Astrocyte (in vitro differentiated cells and primary cell): ENCODE results near the gene CAMK1D. TPM values are rescaled to one million over a fixed set of nuclear protein-coding genes. Genes with fewer than 3 reads are reported as not detected.

Source experiments
- DNase-seq: peaks from one replicate; pipeline ENCODE4 v3.0.0-alpha.2; 2010; ENCODE audit warnings: low read depth
- FAIRE-seq: peaks from 2 replicates; lab custom pipeline; 2011; peaks lifted over from hg19 to GRCh38; lab: Jason Lieb, UNC
- H2AFZ ChIP-seq: 2 replicates; pipeline ENCODE4 v1.6.0; 2012; ENCODE audit warnings: low read depth, low read length, inconsistent platforms
- H3K27ac ChIP-seq: 2 replicates; pipeline ENCODE4 v1.5.1; 2011; ENCODE audit warnings: low read depth, low read length, inconsistent platforms
- H3K27me3 ChIP-seq: 2 replicates; pipeline ENCODE4 v1.6.0; 2011; ENCODE audit warnings: low read length, inconsistent platforms; ENCODE audit not compliant: insufficient read depth
- H3K36me3 ChIP-seq: 2 replicates; pipeline ENCODE4 v1.5.1; 2011; ENCODE audit warnings: low read length, inconsistent platforms; ENCODE audit not compliant: insufficient read depth
- H3K4me1 ChIP-seq: 2 replicates; pipeline ENCODE4 v1.5.1; 2011; ENCODE audit warnings: low read length, inconsistent platforms; ENCODE audit not compliant: insufficient read depth
- H3K4me2 ChIP-seq: 2 replicates; pipeline ENCODE4 v1.6.0; 2012; ENCODE audit warnings: low read length, inconsistent platforms
- H3K4me3 ChIP-seq: 2 replicates; pipeline ENCODE4 v1.5.1; 2011; ENCODE audit warnings: low read depth, mild to moderate bottlenecking, low read length, inconsistent platforms; ENCODE audit not compliant: insufficient read depth
- H3K79me2 ChIP-seq: 2 replicates; pipeline ENCODE4 v1.6.0; 2012; ENCODE audit warnings: mild to moderate bottlenecking, low read length, inconsistent platforms; ENCODE audit not compliant: insufficient read depth
- H3K9ac ChIP-seq: 2 replicates; pipeline ENCODE4 v1.6.0; 2012; ENCODE audit warnings: mild to moderate bottlenecking, low read length, inconsistent platforms
- H3K9me3 ChIP-seq: 2 replicates; pipeline ENCODE4 v1.5.1; 2012; ENCODE audit warnings: low read depth, mild to moderate bottlenecking, low read length, inconsistent platforms; ENCODE audit not compliant: insufficient read depth
- H4K20me1 ChIP-seq: 2 replicates; pipeline ENCODE4 v1.6.0; 2012; ENCODE audit warnings: low read length, inconsistent platforms; ENCODE audit not compliant: insufficient read depth
- H3K27ac Mint-ChIP-seq: one replicate; pipeline ENCODE4 v1.8.0; 2021; ENCODE audit warnings: mild to moderate bottlenecking, mixed read lengths; ENCODE audit not compliant: unreplicated experiment
- H3K27me3 Mint-ChIP-seq: one replicate; pipeline ENCODE4 v1.8.0; 2021; ENCODE audit warnings: low read depth, mixed read lengths; ENCODE audit not compliant: unreplicated experiment
- H3K36me3 Mint-ChIP-seq: one replicate; pipeline ENCODE4 v1.8.0; 2021; ENCODE audit warnings: low read depth, mixed read lengths; ENCODE audit not compliant: unreplicated experiment
- H3K4me1 Mint-ChIP-seq: one replicate; pipeline ENCODE4 v1.8.0; 2021; ENCODE audit warnings: low read depth, mixed read lengths; ENCODE audit not compliant: unreplicated experiment
- H3K4me3 Mint-ChIP-seq: one replicate; pipeline ENCODE4 v1.8.0; 2021; ENCODE audit warnings: mild to moderate bottlenecking, moderate library complexity, mixed read lengths; ENCODE audit not compliant: unreplicated experiment
- H3K9me3 Mint-ChIP-seq: one replicate; pipeline ENCODE4 v1.8.0; 2021; ENCODE audit warnings: mild to moderate bottlenecking, mixed read lengths; ENCODE audit not compliant: unreplicated experiment
- CTCF ChIP-seq: IDR thresholded peaks from 2 replicates; pipeline ENCODE4 v1.5.1; 2011; ENCODE audit warnings: low read depth, mild to moderate bottlenecking, inconsistent platforms, low read length, moderate library complexity; ENCODE audit not compliant: insufficient read depth
- EZH2 ChIP-seq: IDR thresholded peaks from 2 replicates; pipeline ENCODE4 v1.6.1; 2012; ENCODE audit warnings: mild to moderate bottlenecking, low read length, inconsistent platforms; ENCODE audit not compliant: insufficient read depth
- total RNA-seq: library from RNA; stranded (reverse); gene quantifications from 2 replicates; pipeline ENCODE4 v1.2.1, GENCODE V29; 2021

CAMK1D gene
- total RNA-seq, 1 donor from 2014 or later = 23.6 TPM

DNA sequence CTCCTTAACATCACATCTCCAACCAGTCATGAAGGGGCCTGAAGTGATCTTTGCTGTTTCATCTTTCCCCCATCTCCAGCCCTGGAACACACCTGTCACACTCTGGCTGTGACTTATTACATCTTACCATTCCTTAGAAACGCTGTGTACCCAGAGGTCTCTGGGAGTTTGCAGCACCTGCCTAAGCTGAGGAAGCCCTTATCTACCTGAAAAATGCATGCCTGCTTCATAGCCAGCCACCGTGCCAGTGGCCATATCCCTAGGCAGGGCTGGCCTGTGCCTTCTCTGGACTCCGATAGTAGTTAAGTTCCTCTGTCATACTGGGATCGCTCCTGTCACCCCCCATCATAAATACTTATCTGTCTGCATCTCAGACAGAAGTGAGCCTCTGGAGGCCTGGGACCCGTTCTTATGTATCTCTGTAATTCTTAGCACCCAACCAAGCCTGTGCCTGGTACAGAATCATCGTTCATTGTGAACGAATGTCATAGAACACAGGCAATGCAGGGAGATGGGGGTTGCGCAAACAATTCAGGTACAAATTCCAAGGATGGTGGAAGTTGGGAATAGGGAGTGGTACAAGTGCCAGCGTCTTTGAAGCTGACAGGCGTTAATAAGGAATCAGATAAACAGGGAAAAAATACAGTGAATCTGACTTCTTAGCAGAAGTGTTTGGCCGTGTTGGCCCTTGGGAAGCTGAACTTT is 254.6 kb downstream of the CAMK1D start:
- TF ChIP-seq CTCF (no peak), EZH2 (no peak)

DNA sequence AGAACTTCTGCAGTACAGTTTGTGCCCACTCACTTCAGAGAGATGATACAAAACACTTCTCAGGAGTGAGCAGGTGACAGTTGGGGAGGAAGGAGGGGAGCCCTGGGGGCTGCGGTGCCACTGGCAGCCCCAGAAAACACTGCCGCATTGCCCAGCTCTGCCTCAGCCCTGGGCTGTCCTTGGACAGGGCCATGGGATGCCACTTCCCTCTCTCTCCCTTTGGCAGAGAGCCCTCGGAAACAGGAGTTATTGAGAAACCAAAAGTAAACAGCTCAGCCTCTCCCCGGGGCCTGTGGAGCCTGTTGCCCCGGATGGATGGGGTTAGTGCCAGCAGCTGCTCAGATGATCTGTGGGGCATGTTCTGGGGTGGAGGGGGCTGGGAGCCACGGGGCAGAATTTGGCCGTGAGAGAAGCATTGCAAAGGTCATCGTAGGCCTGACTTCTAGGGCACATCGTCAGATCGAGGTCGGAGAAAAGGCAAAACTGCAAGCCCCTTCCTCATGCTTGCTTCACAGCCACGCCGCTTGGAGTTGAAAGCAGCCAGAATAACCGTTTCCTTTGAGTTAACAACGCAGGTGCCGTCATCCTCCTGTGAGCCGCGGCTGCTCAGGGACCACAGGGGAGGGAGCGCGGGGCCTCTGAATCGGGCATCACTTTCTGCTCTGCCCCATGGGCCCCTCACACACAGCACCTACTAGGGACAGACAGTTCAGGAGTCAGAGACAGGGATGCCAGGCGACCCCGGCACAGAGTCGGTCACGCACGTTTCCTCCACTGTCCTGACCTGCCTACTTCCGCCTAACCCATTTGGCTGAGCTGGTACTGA is 256.4 kb downstream of the CAMK1D start:
- no peak for TF ChIP-seq EZH2
- TF ChIP-seq CTCF = no peak
- peak overlapping the region; percentile 65 for H3K4me2 ChIP-seq
- peaks cover 6% of the 10 kb centered on the region for H3K36me3 Mint-ChIP-seq
- no peaks in the 10 kb centered on the region for H3K27me3 ChIP-seq
- H2AFZ ChIP-seq = peak overlapping the region; percentile 22
- no peaks in the 10 kb centered on the region for H3K36me3 ChIP-seq
- no peaks in the 10 kb centered on the region for H3K9me3 ChIP-seq
- H3K4me1 Mint-ChIP-seq = no peaks in the 10 kb centered on the region
- FAIRE-seq = no peak
- H3K4me3 ChIP-seq = no peak overlapping the region
- H3K9ac ChIP-seq = peak overlapping the region; percentile 25
- H3K27me3 Mint-ChIP-seq = no peaks in the 10 kb centered on the region
- no peak overlapping the region for H3K27ac Mint-ChIP-seq
- H3K79me2 ChIP-seq = no peaks in the 10 kb centered on the region
- peaks cover 19% of the 10 kb centered on the region for H4K20me1 ChIP-seq
- H3K4me3 Mint-ChIP-seq = no peak overlapping the region
- H3K9me3 Mint-ChIP-seq = no peaks in the 10 kb centered on the region
- DNase-seq = peak; percentile 40
- H3K4me1 ChIP-seq = peaks cover 9% of the 10 kb centered on the region
- H3K27ac ChIP-seq = no peak overlapping the region

More for the DNA sequence above, 254.6 kb downstream of the CAMK1D start:
- Histone ChIP-seq H3K9ac (no peak overlapping the region), H3K27me3 (no peaks in the 10 kb centered on the region), H3K9me3 (no peaks in the 10 kb centered on the region), H2AFZ (no peak overlapping the region), H3K4me1 (peaks cover 9% of the 10 kb centered on the region), H3K36me3 (no peaks in the 10 kb centered on the region), H3K27ac (no peak overlapping the region), H3K79me2 (no peaks in the 10 kb centered on the region), H3K4me2 (no peak overlapping the region), H3K4me3 (no peak overlapping the region), H4K20me1 (peaks cover 16% of the 10 kb centered on the region)
- H3K36me3 Mint-ChIP-seq = peaks cover 7% of the 10 kb centered on the region
- no peaks in the 10 kb centered on the region for H3K9me3 Mint-ChIP-seq
- no peak overlapping the region for H3K4me3 Mint-ChIP-seq
- no peaks in the 10 kb centered on the region for H3K27me3 Mint-ChIP-seq
- no peaks in the 10 kb centered on the region for H3K4me1 Mint-ChIP-seq
- no peak overlapping the region for H3K27ac Mint-ChIP-seq
- DNase-seq (no peak), FAIRE-seq (no peak)
